ENCODE results near the gene KLF14.
"Not testable (repeated sequence)": the region's sequence is repeated elsewhere in the genome, so short reads cannot be mapped to it uniquely, and the experiment has no call there.

The KLF14 gene

DNA sequence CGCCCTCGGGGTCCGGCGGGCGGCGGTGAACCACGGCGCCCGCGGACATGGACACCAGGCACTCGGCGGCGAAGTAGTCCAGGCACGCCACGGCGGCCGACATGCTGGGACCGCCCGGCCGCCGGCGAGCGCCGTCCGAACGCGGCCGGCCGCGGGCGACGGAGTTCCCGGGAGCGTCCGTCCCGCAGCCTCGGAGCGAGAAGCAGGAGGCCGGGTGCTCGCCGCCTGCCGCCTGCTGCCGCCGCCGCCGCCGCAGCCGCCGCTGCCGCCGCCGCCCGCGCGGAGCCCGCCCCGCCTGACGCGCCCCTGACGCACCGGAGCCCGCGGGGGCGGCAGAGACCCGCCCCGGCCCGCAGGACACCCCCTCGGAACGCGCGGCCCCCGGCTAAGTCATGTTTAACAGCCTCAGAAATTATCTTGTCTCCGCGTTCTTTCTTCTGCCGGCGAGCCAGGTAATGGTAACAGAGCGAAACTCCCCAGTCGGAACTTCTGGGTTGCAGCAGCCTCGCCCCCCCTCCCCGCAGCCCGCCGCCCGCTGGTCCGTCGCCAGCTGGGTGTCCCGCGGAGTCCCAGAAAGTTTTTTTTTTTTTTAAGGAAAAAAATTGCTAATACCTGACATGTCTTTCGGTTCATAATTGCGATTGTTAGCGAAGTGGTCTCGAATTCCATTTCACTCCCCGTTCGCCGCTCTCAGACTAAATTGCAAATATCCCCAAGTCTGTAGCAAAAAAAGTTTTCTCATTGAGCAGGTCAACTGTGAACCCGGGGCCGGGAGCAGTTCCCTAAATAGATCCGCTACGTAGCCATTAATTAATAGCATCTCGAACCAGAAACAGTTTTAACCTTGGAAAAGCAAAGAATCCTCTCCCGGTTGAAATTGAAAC lies at the start of gene KLF14:
KLF14 (minus strand) TSS at position 277 of the 884 bp plus-strand sequence; CDS start at position 103, 174 bp downstream.
- peak; percentile 33 for DNase-seq
- H3K27me3 ChIP-seq (ENCODE audit: insufficient read depth, low read depth, severe bottlenecking) = no peaks in the 10 kb centered on the region
- no peaks in the 10 kb centered on the region for H3K9me3 ChIP-seq (ENCODE audit: severe bottlenecking)
- peak within 1 kb of the TSS; percentile 44; the same call in 1 of the 2 replicates for H3K27ac ChIP-seq
- no peaks in the 10 kb centered on the region for H3K36me3 ChIP-seq
- no peak for TF ChIP-seq CTCF (IDR thresholded peaks at IDR 0.05; ENCODE audit: low read depth, low read length)
- peak within 1 kb of the TSS; percentile 75 for H3K4me3 ChIP-seq (ENCODE audit: low read depth, low read length)

- Histone ChIP-seq H3K27ac (no peak overlapping the region), H3K9me3 (ENCODE audit: severe bottlenecking) (no peaks in the 10 kb centered on the region), H3K36me3 (no peaks in the 10 kb centered on the region), H3K27me3 (ENCODE audit: insufficient read depth, low read depth, severe bottlenecking) (no peaks in the 10 kb centered on the region), H3K4me3 (ENCODE audit: low read depth, low read length) (no peak overlapping the region)
- no peak for DNase-seq
- TF ChIP-seq CTCF (IDR thresholded peaks at IDR 0.05; ENCODE audit: low read depth, low read length) = no peak
Measured at GRCh38 chr7:130781346-130781745, 47.3 kb upstream of the KLF14 start.

- Histone ChIP-seq H3K36me3 (no peaks in the 10 kb centered on the region), H3K27ac (no peak overlapping the region), H3K27me3 (ENCODE audit: insufficient read depth, low read depth, severe bottlenecking) (no peaks in the 10 kb centered on the region), H3K4me3 (ENCODE audit: low read depth, low read length) (no peak overlapping the region), H3K9me3 (ENCODE audit: severe bottlenecking) (no peaks in the 10 kb centered on the region)
- DNase-seq = no peak
- TF ChIP-seq CTCF (IDR thresholded peaks at IDR 0.05; ENCODE audit: low read depth, low read length) = no peak
Measured at GRCh38 chr7:130777426-130777825, 43.4 kb upstream of the KLF14 start.

DNA sequence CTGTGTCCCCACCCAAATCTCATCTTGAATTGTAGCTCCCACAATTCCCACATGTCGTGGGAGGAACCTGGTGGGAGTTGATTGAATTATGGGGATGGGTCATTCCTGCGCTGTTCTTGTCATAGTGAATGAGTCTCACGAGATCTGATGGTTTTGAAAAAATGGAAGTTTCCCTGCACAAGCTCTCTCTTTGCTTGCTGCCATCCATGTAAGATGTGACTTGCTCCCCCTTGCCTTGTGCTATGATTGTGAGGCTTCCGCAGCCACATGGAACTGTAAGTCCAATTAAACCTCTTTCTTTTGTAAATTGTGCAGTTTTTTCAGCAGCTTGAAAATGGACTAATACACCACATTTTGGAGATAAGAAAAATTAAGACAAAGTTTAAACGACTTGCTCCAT lies 38.4 kb upstream of the KLF14 start:
- H3K9me3 ChIP-seq (ENCODE audit: severe bottlenecking); DNase-seq; H3K36me3 ChIP-seq; H3K27ac ChIP-seq; H3K27me3 ChIP-seq (ENCODE audit: insufficient read depth, low read depth, severe bottlenecking); H3K4me3 ChIP-seq (ENCODE audit: low read depth, low read length): not testable (repeated sequence)

DNA sequence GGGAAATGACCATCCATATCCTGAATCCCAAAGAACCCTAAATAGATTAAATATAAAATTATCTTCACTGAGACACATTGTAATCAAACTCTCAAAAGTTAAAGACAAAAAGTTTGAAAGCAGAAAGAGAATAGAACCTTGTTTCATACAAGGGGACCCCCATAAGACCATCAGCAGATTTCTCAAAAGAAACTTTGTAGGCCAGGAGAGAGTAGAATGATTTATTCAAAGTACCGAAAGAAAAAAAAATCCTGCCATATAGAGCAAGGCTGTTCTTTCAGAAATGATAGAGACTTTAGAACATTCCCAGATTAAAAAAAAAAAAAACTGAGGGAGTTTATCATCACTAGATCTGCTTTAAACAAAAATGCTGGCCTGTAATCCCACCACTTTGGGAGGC lies 34.8 kb upstream of the KLF14 start:
- no peak overlapping the region for H3K4me3 ChIP-seq (ENCODE audit: low read depth, low read length)
- no peaks in the 10 kb centered on the region for H3K9me3 ChIP-seq (ENCODE audit: severe bottlenecking)
- no peak overlapping the region for H3K27ac ChIP-seq
- H3K36me3 ChIP-seq = no peaks in the 10 kb centered on the region
- H3K27me3 ChIP-seq (ENCODE audit: insufficient read depth, low read depth, severe bottlenecking) = no peaks in the 10 kb centered on the region
- no peak for DNase-seq
- no peak for TF ChIP-seq CTCF (IDR thresholded peaks at IDR 0.05; ENCODE audit: low read depth, low read length)

- H3K9me3 ChIP-seq (ENCODE audit: severe bottlenecking); H3K36me3 ChIP-seq: not testable (repeated sequence)
Measured at GRCh38 chr7:130764569-130764968, 30.6 kb upstream of the KLF14 start.

More at GRCh38 chr7:130764569-130764968, 30.6 kb upstream of the KLF14 start:
- not testable (repeated sequence) for H3K27ac ChIP-seq; DNase-seq; H3K27me3 ChIP-seq (ENCODE audit: insufficient read depth, low read depth, severe bottlenecking); H3K4me3 ChIP-seq (ENCODE audit: low read depth, low read length)

Measured in WERI-Rb-1 (cell line).